Eye (tissue), 1 donor: ENCODE measurements around the gene UCP3.
A peak's percentile ranks its signal among the peaks of the same experiment; 100 is the strongest.
"Not testable (repeated sequence)": the region's sequence is repeated elsewhere in the genome, so short reads cannot be mapped to it uniquely, and the experiment has no call there.

Experiments
- DNase-seq: peaks from one replicate; pipeline ENCODE4 v3.0.0-alpha.2; 2015

The UCP3 gene

GRCh38 chr11:73999581-74000306, 9.1 kb downstream of the UCP3 start:
- DNase-seq, result no peak

GRCh38 chr11:73998846-73999575, 9.9 kb downstream of the UCP3 start:
- DNase-seq, result no peak

GRCh38 chr11:73997120-73997770, 11.6 kb downstream of the UCP3 start:
- no peak for DNase-seq

GRCh38 chr11:73996161-73996747, 12.6 kb downstream of the UCP3 start:
- no peak for DNase-seq

- DNase-seq, result no peak
These were observed 13.2 kb downstream of the UCP3 start for GRCh38 chr11:73995731-73996130.

GRCh38 chr11:73995247-73995646, 13.6 kb downstream of the UCP3 start:
- no peak for DNase-seq

GRCh38 chr11:73991471-73992006, 17.3 kb downstream of the UCP3 start:
- DNase-seq, result no peak

- no peak for DNase-seq
These were observed 18.2 kb downstream of the UCP3 start for GRCh38 chr11:73990730-73991129.

GRCh38 chr11:73989156-73989555, 19.7 kb downstream of the UCP3 start:
- no peak for DNase-seq

- DNase-seq, result no peak
These were observed 20.7 kb downstream of the UCP3 start for GRCh38 chr11:73988227-73988626.

- not testable (repeated sequence) for DNase-seq
These were observed 23.2 kb downstream of the UCP3 start for GRCh38 chr11:73985661-73986060.

GRCh38 chr11:73983741-73984538, 24.9 kb downstream of the UCP3 start:
- DNase-seq, result peak; percentile 41

GRCh38 chr11:73982990-73983740, 25.7 kb downstream of the UCP3 start:
- peak; percentile 96 for DNase-seq

- peak; percentile 91 for DNase-seq
These were observed 26.3 kb downstream of the UCP3 start, which contains the start of gene UCP2 for GRCh38 chr11:73982595-73982989. Gene UCP2 (minus strand): TSS chr11:73982843. CDS start chr11:73978378, 4,465 bp downstream.

- no peak for DNase-seq
These were observed 27.7 kb downstream of the UCP3 start for GRCh38 chr11:73981051-73981805.

- DNase-seq, result no peak
These were observed 28.6 kb downstream of the UCP3 start for GRCh38 chr11:73980001-73980961.

- DNase-seq, result no peak
These were observed 30.3 kb downstream of the UCP3 start for GRCh38 chr11:73978576-73979086.

- DNase-seq, result no peak
These were observed 30.9 kb downstream of the UCP3 start for GRCh38 chr11:73977856-73978519.
